Measurements from ENCODE around the gene SYNDIG1. TPM values are rescaled to one million over a fixed set of nuclear protein-coding genes. Genes with fewer than 3 reads are reported as not detected.

The SYNDIG1 gene
- total RNA-seq, 1 experiment from 2014 or later, result 5.4 TPM

- Histone ChIP-seq H3K23ac (ENCODE audit: insufficient read length, low read depth, low read length) (peak overlapping the region; percentile 7), H2AK5ac (ENCODE audit: insufficient read length, low read length) (no peak overlapping the region), H3K18ac (ENCODE audit: insufficient read length, low read depth, low read length) (no peak overlapping the region), H4K91ac (ENCODE audit: insufficient read length, low read depth, low read length) (no peak overlapping the region), H4K20me1 (ENCODE audit: control insufficient read depth, insufficient read depth, insufficient read length) (no peaks in the 10 kb centered on the region), H3K4me2 (ENCODE audit: insufficient read depth, insufficient read length, low read length) (no peak overlapping the region), H3K4ac (ENCODE audit: low read depth, low read length) (no peak overlapping the region), H3K79me2 (ENCODE audit: insufficient read depth, low read length) (no peaks in the 10 kb centered on the region), H3K79me1 (ENCODE audit: insufficient read depth, low read depth, low read length, poor library complexity, severe bottlenecking) (no peaks in the 10 kb centered on the region), H4K5ac (ENCODE audit: insufficient read length, low read depth, low read length) (no peak overlapping the region), H3K27ac (ENCODE audit: insufficient read length, low read depth, low read length) (no peak overlapping the region), H3K9ac (ENCODE audit: extremely low read depth, insufficient read length, low read length) (no peak overlapping the region), H3K4me1 (ENCODE audit: insufficient read depth, low read length) (peaks cover 14% of the 10 kb centered on the region), H2BK120ac (ENCODE audit: low read depth, low read length, poor library complexity, severe bottlenecking) (no peak overlapping the region), H2BK5ac (ENCODE audit: insufficient read length, low read length) (no peak overlapping the region), H2BK15ac (ENCODE audit: low read depth, low read length) (no peak overlapping the region), H3K9me3 (ENCODE audit: control insufficient read depth, low read depth, low read length) (no peaks in the 10 kb centered on the region), H3K23me2 (ENCODE audit: insufficient read length, low read depth, low read length, poor library complexity, severe bottlenecking) (no peaks in the 10 kb centered on the region), H3T11ph (ENCODE audit: low read length) (no peak overlapping the region), H2BK20ac (ENCODE audit: low read depth, low read length, poor library complexity, severe bottlenecking) (no peak overlapping the region), H2BK12ac (ENCODE audit: insufficient read length, low read depth, low read length) (no peak overlapping the region), H4K8ac (replicated peaks; ENCODE audit: insufficient read length, low read depth, low read length) (no peak overlapping the region), H2AFZ (ENCODE audit: low read length) (no peak overlapping the region), H3K56ac (ENCODE audit: insufficient read length, low read depth, low read length) (no peak overlapping the region), H3K27me3 (ENCODE audit: insufficient read depth, low read length) (no peaks in the 10 kb centered on the region), H3K14ac (ENCODE audit: insufficient read depth, low read length) (no peak overlapping the region)
- peak; percentile 20 for DNase-seq
- Mint-ChIP-seq H3K27me3 (ENCODE audit: low read depth) (peaks cover 1% of the 10 kb centered on the region; the same call in 1 of the 2 replicates), H3K27ac (peak overlapping the region in 1 of 3 experiments; percentile 88; a peak in 1 of 7 replicates), H3K4me1 (peaks cover 31 to 48% of the 10 kb centered on the region in 2 experiments), H3K4me3 (no peak overlapping the region), H3K9me3 (no peaks in the 10 kb centered on the region; a peak in 1 of 5 replicates), H3K36me3 (ENCODE audit: insufficient read depth in 1 of 3, low read depth in 3 of 3) (peaks cover 0 to 16% (median 14%) of the 10 kb centered on the region in 3 experiments; a peak in 6 of 7 replicates)
- TF ChIP-seq CTCF (conservative IDR thresholded peaks at IDR 0.05), result no peak
- no CpG with 5 or more reads among the region's 4 CpGs for WGBS (ENCODE audit: extremely low coverage, insufficient read length, low lambda C conversion rate)
Measured at GRCh38 chr20:24493181-24493580, 23.8 kb downstream of the SYNDIG1 start.
